PC-3 (cell line): Measurements from ENCODE around the gene NPTX1. TPM values are rescaled to one million over a fixed set of nuclear protein-coding genes. Genes with fewer than 3 reads are reported as not detected.

Experiments used
- ATAC-seq: fragments of 200-7000 bp; cut with Tn5 transposase; 2 replicates; pipeline ENCODE4 v1.9.1; 2020; ENCODE audit warnings: mild to moderate bottlenecking, moderate library complexity
- BruUV-seq: library from RNA; stranded (reverse); fragments of 400-500 nt; replicated peaks from 2 replicates; lab custom pipeline; 2021; lab: Mats Ljungman, UMichigan
- CTCF ChIA-PET: fragments of 300-600 bp; sonication (Branson Sonifier 250); formaldehyde crosslinking; loops from one replicate; lab custom pipeline; 2022; ENCODE audit warnings: antibody characterized with exemption; lab: Charles Lee
- POLR2A ChIA-PET: fragments of 300-600 bp; sonication (Branson Sonifier 250); formaldehyde crosslinking; loops from one replicate; lab custom pipeline; 2022; ENCODE audit warnings: antibody characterized with exemption; ENCODE audit not compliant: unreplicated experiment; lab: Charles Lee
- DNase-seq: peaks from one replicate; pipeline ENCODE4 v3.0.0-alpha.2; 2015
- H2AFZ ChIP-seq: fragments of 300-600 bp; sonication (generic); 2 replicates; pipeline ENCODE4 v1.6.0; 2016; ENCODE audit warnings: antibody characterized with exemption, low read length
- H3F3A ChIP-seq: fragments of 300-600 bp; sonication (generic); one replicate; pipeline ENCODE4 v1.6.0; 2017; ENCODE audit warnings: antibody characterized with exemption, low read length, control low read depth, mild to moderate bottlenecking; ENCODE audit not compliant: unreplicated experiment
- H3K27ac ChIP-seq: fragments of 300-600 bp; sonication (generic); 2 replicates; pipeline ENCODE4 v1.5.1; 2016; ENCODE audit warnings: mild to moderate bottlenecking, low read length
- H3K27me3 ChIP-seq: fragments of 300-600 bp; sonication (generic); 2 replicates; pipeline ENCODE4 v1.6.1; 2016; ENCODE audit warnings: low read length, mixed read lengths
- H3K36me3 ChIP-seq: fragments of 300-600 bp; sonication (generic); 2 replicates; pipeline ENCODE4 v1.6.1; 2016; ENCODE audit warnings: low read depth, mixed run types, low read length, mixed read lengths
- H3K4me1 ChIP-seq: fragments of 300-600 bp; sonication (generic); 2 replicates; pipeline ENCODE4 v1.5.1; 2016; ENCODE audit warnings: low read length; ENCODE audit not compliant: insufficient read depth
- H3K4me2 ChIP-seq: fragments of 300-600 bp; sonication (generic); 2 replicates; pipeline ENCODE4 v1.6.0; 2016; ENCODE audit warnings: low read length
- H3K4me3 ChIP-seq: fragments of 300-600 bp; sonication (generic); 2 replicates; pipeline ENCODE4 v1.5.1; 2016; ENCODE audit warnings: mild to moderate bottlenecking, low read length, mixed read lengths
- H3K79me2 ChIP-seq: fragments of 300-600 bp; sonication (generic); 2 replicates; pipeline ENCODE4 v1.6.1; 2017; ENCODE audit warnings: low read length, mixed read lengths
- H3K9ac ChIP-seq: fragments of 300-600 bp; sonication (generic); 2 replicates; pipeline ENCODE4 v1.6.0; 2016; ENCODE audit warnings: mild to moderate bottlenecking, low read length
- H3K9me2 ChIP-seq: fragments of 300-600 bp; sonication (generic); replicated peaks from 2 replicates; pipeline ENCODE4 v1.6.1; 2016; ENCODE audit warnings: mixed run types, low read length, mixed read lengths
- H3K9me3 ChIP-seq: fragments of 300-600 bp; sonication (generic); 2 replicates; pipeline ENCODE4 v1.6.1; 2016; ENCODE audit warnings: low read length, mixed read lengths
- H4K20me1 ChIP-seq: fragments of 300-600 bp; sonication (generic); 2 replicates; pipeline ENCODE4 v1.6.1; 2016; ENCODE audit warnings: low read length, mixed read lengths
- CTCF ChIP-seq: fragments of 300-600 bp; sonication (generic); conservative IDR thresholded peaks from 2 replicates; pipeline ENCODE4 v1.5.1; 2017; ENCODE audit warnings: antibody characterized with exemption, low read depth, mild to moderate bottlenecking, low read length
- EZH2 ChIP-seq: fragments of 300-600 bp; sonication (generic); IDR thresholded peaks from one replicate; pipeline ENCODE4 v1.6.1; 2017; ENCODE audit warnings: antibody characterized with exemption, mild to moderate bottlenecking, low read length; ENCODE audit not compliant: unreplicated experiment
- EZH2phosphoT487 ChIP-seq: fragments of 300-600 bp; sonication (generic); IDR thresholded peaks from 2 replicates; pipeline ENCODE4 v1.6.1; 2018; ENCODE audit warnings: mild to moderate bottlenecking, antibody characterized with exemption, low read length, borderline replicate concordance
- intact Hi-C: fragments of 100-400 bp; cut with micrococcal nuclease; formaldehyde crosslinking; loops from 2 replicates; pipeline ENCODE4 v1.9.0; 2023
- total RNA-seq: library from RNA; depleted of rRNA; stranded (reverse); fragments of >200 nt; gene quantifications from 2 replicates; pipeline ENCODE4 v1.2.3, GENCODE V29; 2014

The NPTX1 gene
- total RNA-seq, 1 experiment from 2014 or later, result 0.55 TPM

DNA sequence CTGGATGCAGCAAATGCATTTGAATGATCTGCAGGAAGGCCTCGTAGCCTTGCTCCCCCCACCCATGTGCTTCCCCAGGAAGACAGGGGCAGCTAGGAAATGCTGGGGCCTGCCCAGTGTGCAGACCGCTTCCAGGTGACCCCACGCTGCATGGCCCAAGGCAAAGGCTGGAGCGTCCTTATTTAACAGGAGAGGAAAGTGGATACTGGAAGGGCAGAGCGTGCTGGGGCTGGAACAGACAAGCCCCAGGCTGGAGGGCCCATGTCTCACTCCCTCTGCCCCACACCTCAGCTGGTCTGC lies 26.1 kb upstream of the NPTX1 start:
- no peak for TF ChIP-seq EZH2phosphoT487
- TF ChIP-seq CTCF, result no peak
- TF ChIP-seq EZH2, result no peak
- no peaks in the 10 kb centered on the region for H3K36me3 ChIP-seq
- intact Hi-C loops, result no loop called here
- CTCF ChIA-PET, result no interaction called here
- H3K4me2 ChIP-seq, result no peak overlapping the region
- H3K4me3 ChIP-seq, result no peak overlapping the region
- no peaks in the 10 kb centered on the region for H3F3A ChIP-seq
- POLR2A ChIA-PET, result no interaction called here
- H3K4me1 ChIP-seq, result no peaks in the 10 kb centered on the region
- H3K9ac ChIP-seq, result no peak overlapping the region
- H4K20me1 ChIP-seq, result no peaks in the 10 kb centered on the region
- no peaks in the 10 kb centered on the region for H3K9me3 ChIP-seq
- ATAC-seq (no peak), DNase-seq (no peak)
- H2AFZ ChIP-seq, result no peak overlapping the region
- BruUV-seq, result no TSS peak
- H3K27ac ChIP-seq, result no peak overlapping the region
- no peaks in the 10 kb centered on the region for H3K9me2 ChIP-seq
- peaks cover 61% of the 10 kb centered on the region for H3K27me3 ChIP-seq
- no peaks in the 10 kb centered on the region for H3K79me2 ChIP-seq

DNA sequence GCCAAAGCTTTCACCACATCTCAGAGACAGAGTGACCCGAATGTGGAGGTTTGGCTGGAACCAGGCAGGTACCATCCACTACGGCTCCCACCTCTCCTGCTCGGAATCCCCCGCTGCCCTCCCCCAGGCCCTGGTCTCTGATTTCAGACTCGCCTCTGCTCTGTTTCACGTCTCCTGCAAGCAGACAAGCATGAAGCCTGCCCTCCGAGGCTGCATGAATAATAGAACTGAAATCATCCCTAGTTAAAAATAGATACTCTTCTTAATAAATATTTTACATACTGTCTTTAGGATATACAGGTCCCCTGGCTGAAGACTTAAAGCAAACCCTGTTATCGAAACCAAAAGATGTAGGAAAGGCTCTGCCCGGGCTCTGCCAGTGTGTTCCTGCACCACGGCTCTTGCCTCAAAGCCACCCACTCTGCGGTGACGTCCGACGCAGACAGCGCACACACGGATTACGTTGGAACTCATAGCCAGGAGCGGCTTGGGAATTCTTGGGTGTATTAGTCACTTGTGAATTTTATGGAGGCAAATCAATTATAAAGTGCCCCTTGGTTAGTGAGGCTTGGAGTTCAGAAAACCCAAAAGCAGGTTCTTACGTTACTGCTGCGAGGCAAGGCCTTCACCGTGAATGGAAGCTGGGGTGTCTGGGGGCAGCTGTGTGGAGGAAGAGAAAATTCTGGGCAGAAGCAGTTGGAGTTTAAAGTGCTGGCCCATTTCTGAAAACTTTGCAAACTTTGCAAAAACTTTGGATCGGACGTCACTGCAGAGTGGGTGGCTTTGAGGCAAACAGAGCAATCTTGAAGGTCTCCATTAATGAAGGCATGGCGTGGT lies 25.6 kb upstream of the NPTX1 start:
- BruUV-seq, result no TSS peak
- H2AFZ ChIP-seq, result no peak overlapping the region
- no peak overlapping the region for H3K4me3 ChIP-seq
- DNase-seq, result no peak
- no peak for ATAC-seq
- no peak overlapping the region for H3K9ac ChIP-seq
- H3K27ac ChIP-seq, result no peak overlapping the region
- TF ChIP-seq EZH2, result no peak
- no peaks in the 10 kb centered on the region for H3K9me2 ChIP-seq
- ChIA-PET POLR2A (no interaction called here), CTCF (no interaction called here)
- H3K27me3 ChIP-seq, result peaks cover 55% of the 10 kb centered on the region
- intact Hi-C loops, result no loop called here
- H3K4me2 ChIP-seq, result no peak overlapping the region
- H3F3A ChIP-seq, result no peaks in the 10 kb centered on the region
- H3K79me2 ChIP-seq, result no peaks in the 10 kb centered on the region
- no peaks in the 10 kb centered on the region for H3K36me3 ChIP-seq
- H3K9me3 ChIP-seq, result no peaks in the 10 kb centered on the region
- no peaks in the 10 kb centered on the region for H4K20me1 ChIP-seq
- H3K4me1 ChIP-seq, result no peaks in the 10 kb centered on the region

- Histone ChIP-seq H3K9me3 (no peaks in the 10 kb centered on the region), H3K36me3 (no peaks in the 10 kb centered on the region), H3K4me3 (no peak overlapping the region), H3K27ac (no peak overlapping the region), H3K9me2 (no peaks in the 10 kb centered on the region), H3K4me2 (no peak overlapping the region), H4K20me1 (no peaks in the 10 kb centered on the region), H2AFZ (no peak overlapping the region), H3K4me1 (no peaks in the 10 kb centered on the region), H3K79me2 (no peaks in the 10 kb centered on the region), H3K9ac (no peak overlapping the region), H3F3A (no peaks in the 10 kb centered on the region), H3K27me3 (peaks cover 37% of the 10 kb centered on the region)
- ATAC-seq (no peak), DNase-seq (no peak)
- BruUV-seq, result no TSS peak
- CTCF ChIA-PET, result no interaction called here
- POLR2A ChIA-PET, result interaction anchor here (0.5 kb wide), 1 partner anchor 29 kb away, joined by 3 read pairs; no protein-coding TSS in a partner anchor
- intact Hi-C loops, result no loop called here
- TF ChIP-seq EZH2 (no peak), EZH2phosphoT487 (no peak), CTCF (no peak)
These were observed 23.7 kb upstream of the NPTX1 start for GRCh38 chr17:80499961-80500665.
